Astrocyte (in vitro differentiated cells and primary cell): Measurements from ENCODE around the gene ITGA1. TPM values are rescaled to one million over a fixed set of nuclear protein-coding genes. Genes with fewer than 3 reads are reported as not detected.

Experiments
- DNase-seq: peaks from one replicate; pipeline ENCODE4 v3.0.0-alpha.2; 2010; ENCODE audit warnings: low read depth
- FAIRE-seq: peaks from 2 replicates; lab custom pipeline; 2011; peaks lifted over from hg19 to GRCh38; lab: Jason Lieb, UNC
- H2AFZ ChIP-seq: 2 replicates; pipeline ENCODE4 v1.6.0; 2012; ENCODE audit warnings: low read depth, low read length, inconsistent platforms
- H3K27ac ChIP-seq: 2 replicates; pipeline ENCODE4 v1.5.1; 2011; ENCODE audit warnings: low read depth, low read length, inconsistent platforms
- H3K27me3 ChIP-seq: 2 replicates; pipeline ENCODE4 v1.6.0; 2011; ENCODE audit warnings: low read length, inconsistent platforms; ENCODE audit not compliant: insufficient read depth
- H3K36me3 ChIP-seq: 2 replicates; pipeline ENCODE4 v1.5.1; 2011; ENCODE audit warnings: low read length, inconsistent platforms; ENCODE audit not compliant: insufficient read depth
- H3K4me1 ChIP-seq: 2 replicates; pipeline ENCODE4 v1.5.1; 2011; ENCODE audit warnings: low read length, inconsistent platforms; ENCODE audit not compliant: insufficient read depth
- H3K4me2 ChIP-seq: 2 replicates; pipeline ENCODE4 v1.6.0; 2012; ENCODE audit warnings: low read length, inconsistent platforms
- H3K4me3 ChIP-seq: 2 replicates; pipeline ENCODE4 v1.5.1; 2011; ENCODE audit warnings: low read depth, mild to moderate bottlenecking, low read length, inconsistent platforms; ENCODE audit not compliant: insufficient read depth
- H3K79me2 ChIP-seq: 2 replicates; pipeline ENCODE4 v1.6.0; 2012; ENCODE audit warnings: mild to moderate bottlenecking, low read length, inconsistent platforms; ENCODE audit not compliant: insufficient read depth
- H3K9ac ChIP-seq: 2 replicates; pipeline ENCODE4 v1.6.0; 2012; ENCODE audit warnings: mild to moderate bottlenecking, low read length, inconsistent platforms
- H3K9me3 ChIP-seq: 2 replicates; pipeline ENCODE4 v1.5.1; 2012; ENCODE audit warnings: low read depth, mild to moderate bottlenecking, low read length, inconsistent platforms; ENCODE audit not compliant: insufficient read depth
- H4K20me1 ChIP-seq: 2 replicates; pipeline ENCODE4 v1.6.0; 2012; ENCODE audit warnings: low read length, inconsistent platforms; ENCODE audit not compliant: insufficient read depth
- H3K27ac Mint-ChIP-seq: one replicate; pipeline ENCODE4 v1.8.0; 2021; ENCODE audit warnings: mild to moderate bottlenecking, mixed read lengths; ENCODE audit not compliant: unreplicated experiment
- H3K27me3 Mint-ChIP-seq: one replicate; pipeline ENCODE4 v1.8.0; 2021; ENCODE audit warnings: low read depth, mixed read lengths; ENCODE audit not compliant: unreplicated experiment
- H3K36me3 Mint-ChIP-seq: one replicate; pipeline ENCODE4 v1.8.0; 2021; ENCODE audit warnings: low read depth, mixed read lengths; ENCODE audit not compliant: unreplicated experiment
- H3K4me1 Mint-ChIP-seq: one replicate; pipeline ENCODE4 v1.8.0; 2021; ENCODE audit warnings: low read depth, mixed read lengths; ENCODE audit not compliant: unreplicated experiment
- H3K4me3 Mint-ChIP-seq: one replicate; pipeline ENCODE4 v1.8.0; 2021; ENCODE audit warnings: mild to moderate bottlenecking, moderate library complexity, mixed read lengths; ENCODE audit not compliant: unreplicated experiment
- H3K9me3 Mint-ChIP-seq: one replicate; pipeline ENCODE4 v1.8.0; 2021; ENCODE audit warnings: mild to moderate bottlenecking, mixed read lengths; ENCODE audit not compliant: unreplicated experiment
- EZH2 ChIP-seq: IDR thresholded peaks from 2 replicates; pipeline ENCODE4 v1.6.1; 2012; ENCODE audit warnings: mild to moderate bottlenecking, low read length, inconsistent platforms; ENCODE audit not compliant: insufficient read depth
- total RNA-seq: library from RNA; stranded (reverse); gene quantifications from 2 replicates; pipeline ENCODE4 v1.2.1, GENCODE V29; 2021
- TF ChIP-seq, protein P1 (sequence below): IDR thresholded peaks from 2 replicates; pipeline ENCODE4 v1.5.1; 2011; ENCODE audit warnings: low read depth, mild to moderate bottlenecking, inconsistent platforms, low read length, moderate library complexity; ENCODE audit not compliant: insufficient read depth

ITGA1 gene
- total RNA-seq, 1 donor from 2014 or later, result 73.7 TPM

GRCh38 chr5:52748590-52748989 is 39.1 kb upstream of the ITGA1 start:
- Histone ChIP-seq H3K4me1 (no peaks in the 10 kb centered on the region), H3K27ac (no peak overlapping the region), H4K20me1 (no peaks in the 10 kb centered on the region), H3K9me3 (no peaks in the 10 kb centered on the region), H3K9ac (no peak overlapping the region), H3K4me3 (no peak overlapping the region), H2AFZ (no peak overlapping the region), H3K79me2 (no peaks in the 10 kb centered on the region), H3K4me2 (no peak overlapping the region), H3K36me3 (no peaks in the 10 kb centered on the region), H3K27me3 (no peaks in the 10 kb centered on the region)
- FAIRE-seq (no peak), DNase-seq (no peak)
- H3K27ac Mint-ChIP-seq, result no peak overlapping the region
- no peaks in the 10 kb centered on the region for H3K9me3 Mint-ChIP-seq
- peaks cover 6% of the 10 kb centered on the region for H3K4me1 Mint-ChIP-seq
- TF ChIP-seq, protein P1, sequence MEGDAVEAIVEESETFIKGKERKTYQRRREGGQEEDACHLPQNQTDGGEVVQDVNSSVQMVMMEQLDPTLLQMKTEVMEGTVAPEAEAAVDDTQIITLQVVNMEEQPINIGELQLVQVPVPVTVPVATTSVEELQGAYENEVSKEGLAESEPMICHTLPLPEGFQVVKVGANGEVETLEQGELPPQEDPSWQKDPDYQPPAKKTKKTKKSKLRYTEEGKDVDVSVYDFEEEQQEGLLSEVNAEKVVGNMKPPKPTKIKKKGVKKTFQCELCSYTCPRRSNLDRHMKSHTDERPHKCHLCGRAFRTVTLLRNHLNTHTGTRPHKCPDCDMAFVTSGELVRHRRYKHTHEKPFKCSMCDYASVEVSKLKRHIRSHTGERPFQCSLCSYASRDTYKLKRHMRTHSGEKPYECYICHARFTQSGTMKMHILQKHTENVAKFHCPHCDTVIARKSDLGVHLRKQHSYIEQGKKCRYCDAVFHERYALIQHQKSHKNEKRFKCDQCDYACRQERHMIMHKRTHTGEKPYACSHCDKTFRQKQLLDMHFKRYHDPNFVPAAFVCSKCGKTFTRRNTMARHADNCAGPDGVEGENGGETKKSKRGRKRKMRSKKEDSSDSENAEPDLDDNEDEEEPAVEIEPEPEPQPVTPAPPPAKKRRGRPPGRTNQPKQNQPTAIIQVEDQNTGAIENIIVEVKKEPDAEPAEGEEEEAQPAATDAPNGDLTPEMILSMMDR, result no peak
- no peak for TF ChIP-seq EZH2
- no peak overlapping the region for H3K4me3 Mint-ChIP-seq
- H3K27me3 Mint-ChIP-seq, result no peaks in the 10 kb centered on the region
- no peaks in the 10 kb centered on the region for H3K36me3 Mint-ChIP-seq

DNA sequence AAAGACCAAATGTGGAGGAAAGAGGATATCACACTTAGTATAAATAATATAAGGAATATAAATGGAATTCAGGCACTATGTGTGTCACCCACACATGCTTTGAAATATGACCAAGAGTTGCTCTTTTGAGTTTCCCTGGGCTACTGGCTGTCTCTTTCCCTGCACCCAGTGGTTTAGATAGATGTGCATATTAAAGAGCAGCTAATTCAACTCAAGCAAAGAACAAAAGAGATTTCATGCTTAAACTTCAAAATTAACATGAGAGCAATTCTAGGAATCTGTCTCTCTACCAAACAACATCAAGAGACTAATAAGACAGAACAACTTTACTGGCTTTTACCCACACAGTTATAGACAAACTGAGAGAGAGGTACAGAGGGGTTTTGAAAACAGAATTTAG is 38.0 kb upstream of the ITGA1 start:
- Mint-ChIP-seq H3K4me1 (no peaks in the 10 kb centered on the region), H3K27ac (no peak overlapping the region), H3K36me3 (no peaks in the 10 kb centered on the region), H3K9me3 (no peaks in the 10 kb centered on the region), H3K4me3 (no peak overlapping the region), H3K27me3 (no peaks in the 10 kb centered on the region)
- no peaks in the 10 kb centered on the region for H3K27me3 ChIP-seq
- no peak overlapping the region for H3K27ac ChIP-seq
- no peaks in the 10 kb centered on the region for H3K36me3 ChIP-seq
- no peak overlapping the region for H3K9ac ChIP-seq
- H3K9me3 ChIP-seq, result no peaks in the 10 kb centered on the region
- H3K4me2 ChIP-seq, result no peak overlapping the region
- DNase-seq (no peak), FAIRE-seq (no peak)
- H3K79me2 ChIP-seq, result no peaks in the 10 kb centered on the region
- H2AFZ ChIP-seq, result no peak overlapping the region
- H3K4me3 ChIP-seq, result no peak overlapping the region
- H3K4me1 ChIP-seq, result no peaks in the 10 kb centered on the region
- TF ChIP-seq EZH2, result no peak
- TF ChIP-seq, protein P1, result no peak
- H4K20me1 ChIP-seq, result no peaks in the 10 kb centered on the region

- no peak overlapping the region for H3K4me3 ChIP-seq
- no peak overlapping the region for H3K4me2 ChIP-seq
- H3K9ac ChIP-seq, result no peak overlapping the region
- Mint-ChIP-seq H3K4me1 (no peaks in the 10 kb centered on the region), H3K36me3 (no peaks in the 10 kb centered on the region), H3K4me3 (no peak overlapping the region), H3K27ac (no peak overlapping the region), H3K27me3 (no peaks in the 10 kb centered on the region), H3K9me3 (no peaks in the 10 kb centered on the region)
- TF ChIP-seq EZH2, result no peak
- TF ChIP-seq, protein P1, result no peak
- H2AFZ ChIP-seq, result no peak overlapping the region
- H3K79me2 ChIP-seq, result no peaks in the 10 kb centered on the region
- no peak for FAIRE-seq
- no peak for DNase-seq
- H4K20me1 ChIP-seq, result no peaks in the 10 kb centered on the region
- no peaks in the 10 kb centered on the region for H3K9me3 ChIP-seq
- H3K27ac ChIP-seq, result no peak overlapping the region
- no peaks in the 10 kb centered on the region for H3K27me3 ChIP-seq
- no peaks in the 10 kb centered on the region for H3K4me1 ChIP-seq
- no peaks in the 10 kb centered on the region for H3K36me3 ChIP-seq
Measured at GRCh38 chr5:52751137-52751536, 36.6 kb upstream of the ITGA1 start.
